T-helper 2 cell treated with Interferon-gamma antibody and Interleukin-4, amounts not matched to agents 100 ng/mL and 5 ng/mL, for 36 hours (primary cell): Measurements from ENCODE around the gene ERICH3. TPM values are rescaled to one million over a fixed set of nuclear protein-coding genes. Genes with fewer than 3 reads are reported as not detected.

ENCODE experiments used
- intact Hi-C: fragments of 100-400 bp; cut with micrococcal nuclease; formaldehyde crosslinking; loops from one replicate; pipeline ENCODE4 v1.15.1; 2023
- total RNA-seq: library from RNA; stranded (reverse); gene quantifications from 2 replicates; pipeline ENCODE4 v1.2.3, GENCODE V29; 2022

ERICH3 gene
- total RNA-seq, 1 donor from 2014 or later: not detected

GRCh38 chr1:74592580-74593355 is 80.8 kb downstream of the ERICH3 start:
- intact Hi-C loops: no loop called here

- intact Hi-C loops: no loop called here
Measured at GRCh38 chr1:74591949-74592348, 81.6 kb downstream of the ERICH3 start.

DNA sequence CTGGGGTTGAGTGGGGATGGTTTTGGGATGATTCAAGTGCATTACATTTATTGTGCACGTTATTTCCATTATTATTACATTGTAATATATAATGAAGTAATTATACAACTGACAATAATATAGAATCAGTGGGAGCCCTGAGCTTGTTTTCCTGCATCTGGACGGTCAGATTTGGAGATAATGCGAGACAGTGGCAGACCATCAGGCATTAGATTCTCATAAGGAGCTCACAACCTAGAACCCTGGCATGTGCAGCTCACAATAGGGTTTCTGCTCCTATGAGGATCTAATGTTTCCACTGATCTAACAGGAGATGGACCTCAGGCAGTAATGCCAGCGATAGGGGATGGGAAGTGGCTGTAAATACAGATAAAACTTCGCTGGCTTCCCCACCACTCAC is 83.3 kb downstream of the ERICH3 start:
- intact Hi-C loops: no loop called here

GRCh38 chr1:74587888-74588287 is 85.7 kb downstream of the ERICH3 start:
- intact Hi-C loops: no loop called here

GRCh38 chr1:74586253-74586897 is 87.2 kb downstream of the ERICH3 start:
- intact Hi-C loops: no loop called here

GRCh38 chr1:74584185-74584584 is 89.4 kb downstream of the ERICH3 start:
- intact Hi-C loops: no loop called here

DNA sequence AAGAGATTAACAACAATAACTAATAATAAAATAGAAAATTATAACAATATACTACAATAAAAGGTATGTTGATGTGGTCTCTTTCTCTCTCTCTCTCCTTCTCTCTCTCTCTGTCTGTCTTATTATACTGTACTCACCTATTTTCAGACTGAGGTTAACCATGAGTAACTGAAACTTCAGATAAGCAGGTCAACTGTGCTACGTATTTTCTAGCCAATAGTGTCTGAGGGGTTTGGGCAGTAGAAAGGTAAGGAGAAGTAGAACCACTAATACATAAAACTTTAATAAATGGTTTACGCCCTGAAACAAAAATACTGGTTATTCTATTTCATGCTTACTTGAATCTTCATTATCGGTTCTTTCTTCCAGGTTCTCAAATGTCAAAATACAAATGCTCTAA is 90.2 kb downstream of the ERICH3 start:
- intact Hi-C loops: no loop called here

DNA sequence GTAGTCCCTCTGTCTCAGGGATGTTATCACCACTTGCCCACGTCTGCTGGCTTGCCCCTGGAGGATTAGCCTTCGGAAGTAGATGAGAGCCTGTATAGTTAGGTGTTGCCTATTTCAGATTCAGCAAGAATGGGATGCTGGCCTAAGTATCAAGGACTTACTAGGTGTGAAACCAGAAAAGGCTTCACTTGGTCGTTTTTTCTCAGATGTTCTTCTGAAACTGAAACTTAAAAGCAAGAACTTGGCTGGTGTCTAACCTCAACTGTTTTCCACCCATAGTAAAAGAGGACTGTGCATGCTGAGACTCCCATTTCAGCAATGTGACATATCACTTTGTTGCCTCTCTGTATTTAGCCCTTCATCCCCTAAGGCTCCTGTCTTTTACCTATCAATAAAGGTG is 94.2 kb downstream of the ERICH3 start:
- intact Hi-C loops: no loop called here

GRCh38 chr1:74578101-74578500 is 95.5 kb downstream of the ERICH3 start:
- intact Hi-C loops: no loop called here

DNA sequence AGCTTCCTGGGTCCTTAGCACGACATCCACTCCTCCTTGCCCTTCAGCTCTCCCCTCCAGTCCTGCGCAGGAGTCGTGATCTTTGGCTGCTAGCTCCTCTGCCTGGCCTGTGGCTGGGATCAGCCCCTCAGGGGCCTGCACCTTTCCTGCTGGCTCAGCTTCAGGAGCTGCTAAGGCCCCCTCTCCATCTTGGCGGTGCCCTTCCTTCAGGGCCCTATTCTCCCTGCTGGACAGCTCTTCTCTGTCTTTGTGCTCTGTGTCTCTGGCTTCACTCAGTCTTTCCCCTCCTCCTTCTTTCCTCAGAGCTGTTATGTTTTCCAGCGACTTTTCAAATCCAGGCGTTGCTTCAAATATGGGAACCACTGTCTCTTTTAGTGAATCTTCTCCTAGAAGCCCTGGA is 101.7 kb downstream of the ERICH3 start:
- intact Hi-C loops: no loop called here

DNA sequence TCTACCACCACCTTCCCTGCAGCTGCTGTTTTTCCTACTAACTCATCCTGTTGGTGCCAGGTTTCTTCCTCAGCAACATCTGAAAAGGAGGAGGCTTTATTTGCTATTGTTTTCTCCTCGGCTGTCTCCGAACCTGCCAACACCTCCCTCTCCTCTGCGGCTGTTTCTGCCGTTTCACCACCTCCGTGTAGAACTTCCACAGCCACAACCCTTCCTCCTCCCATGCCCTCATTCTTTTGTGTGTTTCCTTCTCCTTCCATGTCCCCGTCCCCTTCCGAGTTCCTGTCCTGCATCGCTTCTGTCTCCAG is 102.1 kb downstream of the ERICH3 start:
- intact Hi-C loops: no loop called here

GRCh38 chr1:74570797-74571492 is 102.6 kb downstream of the ERICH3 start:
- intact Hi-C loops: no loop called here

DNA sequence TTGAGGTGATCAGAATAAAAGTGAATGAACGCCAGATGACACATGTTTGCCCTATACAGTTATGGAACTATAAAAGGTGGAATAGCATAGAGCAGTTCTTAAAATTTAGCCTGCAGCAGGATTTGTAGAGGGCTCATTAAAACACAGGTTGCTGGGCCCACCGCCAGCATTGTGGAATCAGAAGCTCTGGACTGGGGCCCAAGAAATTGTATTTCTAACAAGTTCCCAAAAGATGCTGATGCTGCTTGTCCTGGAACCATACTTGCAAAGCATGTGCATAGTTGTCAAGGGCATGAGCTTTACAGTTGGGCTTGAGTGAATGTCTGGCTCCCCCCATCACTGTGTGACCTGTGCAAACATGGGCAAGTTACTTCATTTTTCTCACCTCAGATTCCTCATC is 123.7 kb downstream of the ERICH3 start:
- intact Hi-C loops: no loop called here

GRCh38 chr1:74548961-74549750 is 124.4 kb downstream of the ERICH3 start:
- intact Hi-C loops: no loop called here

GRCh38 chr1:74545821-74546220 is 127.8 kb downstream of the ERICH3 start:
- intact Hi-C loops: no loop called here

GRCh38 chr1:74534241-74534640 is 139.4 kb downstream of the ERICH3 start:
- intact Hi-C loops: no loop called here

DNA sequence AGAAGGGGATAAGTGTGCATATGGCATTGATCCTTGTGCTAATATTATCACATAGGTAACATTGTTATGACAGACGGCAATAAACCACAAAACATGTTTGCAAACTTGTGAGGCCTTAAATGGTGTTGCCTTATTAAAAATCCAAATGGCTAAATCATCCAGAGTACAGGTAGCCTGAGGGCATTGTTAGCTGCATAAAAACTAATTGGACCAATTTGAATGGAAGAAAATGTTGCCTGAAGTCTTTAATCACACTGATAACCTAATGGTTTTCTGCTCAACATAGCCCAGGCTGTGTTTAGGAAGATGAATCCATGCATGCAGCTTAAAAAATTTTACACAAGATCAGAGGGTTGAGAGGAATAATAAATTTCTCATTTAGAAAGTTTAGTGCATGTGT is 141.8 kb downstream of the ERICH3 start:
- intact Hi-C loops: no loop called here

- intact Hi-C loops: no loop called here
Measured at GRCh38 chr1:74530892-74531291, 142.7 kb downstream of the ERICH3 start.

- intact Hi-C loops: no loop called here
Measured at GRCh38 chr1:74528123-74528522, 145.5 kb downstream of the ERICH3 start.

DNA sequence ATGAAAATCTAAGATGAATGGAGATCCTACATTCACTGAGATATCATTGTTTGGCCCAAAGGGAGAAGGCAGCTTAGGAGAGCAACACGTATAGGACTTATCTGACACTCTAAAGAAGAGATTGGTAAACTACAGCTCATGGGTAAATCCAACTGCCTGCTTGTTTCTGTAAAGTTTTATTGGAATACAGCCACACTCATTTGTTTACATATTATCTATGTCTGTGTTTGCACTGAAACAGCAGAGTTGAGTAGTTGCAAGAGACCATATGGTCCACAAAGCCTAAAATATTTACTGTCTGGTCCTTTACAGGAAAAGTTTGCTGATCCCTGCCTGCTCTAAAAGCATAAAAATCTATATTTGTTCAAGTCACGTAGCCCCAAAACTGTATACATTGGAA is 146.9 kb downstream of the ERICH3 start:
- intact Hi-C loops: no loop called here

DNA sequence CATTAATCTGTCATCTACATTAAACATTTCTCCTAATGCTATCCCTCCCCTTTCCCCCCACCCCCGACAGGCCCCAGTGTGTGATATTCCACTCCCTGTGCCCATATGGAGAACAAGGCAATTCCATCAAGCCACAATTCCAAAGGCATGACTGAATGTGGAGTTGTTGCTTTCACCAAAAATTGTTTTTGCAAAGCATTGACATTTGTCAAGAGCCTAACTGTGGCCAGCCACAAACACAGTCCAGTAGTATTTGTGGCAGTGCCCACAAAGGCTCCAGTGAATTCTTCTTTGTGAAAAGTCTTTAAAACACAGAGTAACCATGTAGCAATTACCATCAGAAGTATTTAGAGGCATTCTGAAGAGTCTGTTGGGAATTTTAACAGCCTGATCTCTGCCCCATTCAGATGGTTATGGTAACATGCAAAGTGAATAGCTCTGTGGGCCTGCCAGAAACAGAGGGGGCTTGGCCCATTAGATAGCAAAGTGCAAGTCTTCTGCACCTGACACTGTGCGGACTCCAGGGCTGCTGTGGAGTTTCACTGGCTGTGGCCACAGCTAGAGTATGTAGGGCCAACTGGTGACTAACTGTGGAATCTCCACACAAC is 149.6 kb downstream of the ERICH3 start:
- intact Hi-C loops: no loop called here
